A549 (cell line): ENCODE data around the gene CDYL.

Experiments used
- CEBPB ChIP-seq, 2 experiments: fragments of >200 bp in 1 of 2; sonication (Bioruptor Twin) in 1 of 2; formaldehyde crosslinking in 1 of 2; IDR thresholded peaks; 2 replicates each; pipeline ENCODE4 v1.6.1; 2012 to 2016
- CHD2 ChIP-seq: fragments of 150-350 bp; IDR thresholded peaks from 2 replicates; pipeline ENCODE4 v1.6.1; 2014; ENCODE audit warnings: low read length; ENCODE audit not compliant: partially characterized antibody
- CTCF ChIP-seq: fragments of >200 bp; sonication (Bioruptor Twin); formaldehyde crosslinking; IDR thresholded peaks from 3 replicates; pipeline ENCODE4 v1.5.1; 2016
- EP300 ChIP-seq, 2 experiments: fragments of >200 bp; sonication (Bioruptor Twin); formaldehyde crosslinking; IDR thresholded peaks; 2 replicates in 1 of 2; 3 replicates in 1 of 2; pipeline ENCODE4 v1.6.1; 2016 to 2017
- FOSB ChIP-seq: fragments of 250-450 bp; sonication (Bioruptor Pico); IDR thresholded peaks from 2 replicates; pipeline ENCODE4 v1.5.0; 2020; ENCODE audit warnings: mild to moderate bottlenecking, moderate library complexity
- HDAC2 ChIP-seq: fragments of 200-600 bp; sonication (generic); IDR thresholded peaks from 2 replicates; pipeline ENCODE4 v1.6.1; 2016
- JUNB ChIP-seq: fragments of >200 bp; sonication (Bioruptor Twin); formaldehyde crosslinking; IDR thresholded peaks from 2 replicates; pipeline ENCODE4 v1.6.1; 2016
- MAZ ChIP-seq: fragments of 150-350 bp; IDR thresholded peaks from 2 replicates; pipeline ENCODE4 v1.6.1; 2014; ENCODE audit warnings: antibody characterized with exemption, low read depth, low read length, borderline replicate concordance
- POLR2A ChIP-seq: IDR thresholded peaks from 2 replicates; pipeline ENCODE4 v1.6.1; 2012; ENCODE audit warnings: mild to moderate bottlenecking, low read length
- RCOR1 ChIP-seq: fragments of 150-350 bp; IDR thresholded peaks from 2 replicates; pipeline ENCODE4 v1.6.1; 2014; ENCODE audit warnings: antibody characterized with exemption, low read length, low read depth
- RFX5 ChIP-seq: fragments of 450-650 bp; IDR thresholded peaks from 2 replicates; pipeline ENCODE4 v1.7.1; 2014; ENCODE audit warnings: antibody characterized with exemption, mild to moderate bottlenecking, moderate library complexity
- USF2 ChIP-seq: fragments of 450-650 bp; IDR thresholded peaks from 2 replicates; pipeline ENCODE4 v1.6.1; 2014; ENCODE audit warnings: antibody characterized with exemption
- ZFP36 ChIP-seq: fragments of 450-650 bp; IDR thresholded peaks from 2 replicates; pipeline ENCODE4 v1.6.1; 2014; ENCODE audit warnings: borderline replicate concordance; ENCODE audit not compliant: partially characterized antibody

- no peak for TF ChIP-seq CTCF
- TF ChIP-seq RCOR1 = no peak
- TF ChIP-seq USF2 = no peak
- TF ChIP-seq JUNB = peak; percentile 58
- TF ChIP-seq CEBPB (IDR thresholded peaks at IDR 0.05) = peak; percentile 28 to 80; a peak in 3 of 4 replicates
- no peak for TF ChIP-seq MAZ
- no peak for TF ChIP-seq ZFP36
- TF ChIP-seq FOSB (CRISPR knock-in tag) = no peak
- TF ChIP-seq CHD2 = no peak
- TF ChIP-seq POLR2A = no peak
- peak; percentile 54; the same call in 1 of the 2 replicates for TF ChIP-seq RFX5
- TF ChIP-seq EP300 (IDR thresholded peaks at IDR 0.05) = no peak
- no peak for TF ChIP-seq HDAC2
These were observed 165.8 kb downstream of the CDYL start for GRCh38 chr6:4941782-4942672.
